Measurements from ENCODE around the gene AKR1C2.
"Not testable (repeated sequence)": the region's sequence is repeated elsewhere in the genome, so short reads cannot be mapped to it uniquely, and the experiment has no call there.

The AKR1C2 gene

DNA sequence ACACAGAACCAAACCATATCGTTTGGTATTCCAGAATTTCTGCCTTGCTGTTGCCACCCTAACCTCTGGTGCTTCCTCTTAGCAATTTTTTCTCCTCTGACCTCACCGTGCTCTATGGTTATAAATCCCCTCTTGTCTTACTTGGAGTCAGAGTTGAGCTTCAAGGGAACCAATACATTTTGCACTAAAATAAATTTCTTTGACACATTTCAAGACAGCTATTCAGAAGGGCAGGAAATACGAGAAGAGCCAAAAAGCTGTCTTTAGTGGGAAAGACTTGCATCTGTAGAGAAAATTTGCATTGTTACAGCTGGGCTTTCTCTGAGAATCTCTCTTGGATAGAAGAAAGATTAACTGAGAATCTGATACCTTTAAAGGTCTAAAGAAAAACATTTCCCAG lies 14.5 kb upstream of the AKR1C2 start:
- H3K4me3 ChIP-seq (ENCODE audit: low read depth, low read length), result no peak overlapping the region
- TF ChIP-seq, protein P1, sequence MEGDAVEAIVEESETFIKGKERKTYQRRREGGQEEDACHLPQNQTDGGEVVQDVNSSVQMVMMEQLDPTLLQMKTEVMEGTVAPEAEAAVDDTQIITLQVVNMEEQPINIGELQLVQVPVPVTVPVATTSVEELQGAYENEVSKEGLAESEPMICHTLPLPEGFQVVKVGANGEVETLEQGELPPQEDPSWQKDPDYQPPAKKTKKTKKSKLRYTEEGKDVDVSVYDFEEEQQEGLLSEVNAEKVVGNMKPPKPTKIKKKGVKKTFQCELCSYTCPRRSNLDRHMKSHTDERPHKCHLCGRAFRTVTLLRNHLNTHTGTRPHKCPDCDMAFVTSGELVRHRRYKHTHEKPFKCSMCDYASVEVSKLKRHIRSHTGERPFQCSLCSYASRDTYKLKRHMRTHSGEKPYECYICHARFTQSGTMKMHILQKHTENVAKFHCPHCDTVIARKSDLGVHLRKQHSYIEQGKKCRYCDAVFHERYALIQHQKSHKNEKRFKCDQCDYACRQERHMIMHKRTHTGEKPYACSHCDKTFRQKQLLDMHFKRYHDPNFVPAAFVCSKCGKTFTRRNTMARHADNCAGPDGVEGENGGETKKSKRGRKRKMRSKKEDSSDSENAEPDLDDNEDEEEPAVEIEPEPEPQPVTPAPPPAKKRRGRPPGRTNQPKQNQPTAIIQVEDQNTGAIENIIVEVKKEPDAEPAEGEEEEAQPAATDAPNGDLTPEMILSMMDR (IDR thresholded peaks at IDR 0.05; ENCODE audit: borderline replicate concordance, insufficient read depth, low read depth, low read length), result no peak

DNA sequence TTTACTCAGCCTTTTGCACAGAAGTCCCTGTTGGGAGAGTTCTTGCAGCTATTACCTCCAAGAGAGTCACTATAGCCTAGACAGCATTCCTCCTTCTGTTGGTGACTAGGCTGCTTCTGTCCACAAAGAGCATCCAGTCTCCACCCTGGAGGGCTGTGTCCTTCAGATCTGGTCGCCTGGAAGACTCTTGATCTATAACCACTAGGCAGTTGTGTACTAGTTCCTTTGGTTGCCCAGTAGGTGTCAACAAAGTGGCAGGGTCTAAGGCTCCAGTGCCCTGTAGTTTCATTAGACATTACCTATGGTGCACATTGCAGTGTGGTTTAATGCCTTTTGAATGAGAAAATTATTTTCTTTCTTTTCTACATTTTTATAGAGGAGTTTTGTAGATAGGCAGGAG lies 11.3 kb upstream of the AKR1C2 start:
- TF ChIP-seq, protein P1 (IDR thresholded peaks at IDR 0.05; ENCODE audit: borderline replicate concordance, insufficient read depth, low read depth, low read length), result no peak
- no peak overlapping the region for H3K4me3 ChIP-seq (ENCODE audit: low read depth, low read length)

DNA sequence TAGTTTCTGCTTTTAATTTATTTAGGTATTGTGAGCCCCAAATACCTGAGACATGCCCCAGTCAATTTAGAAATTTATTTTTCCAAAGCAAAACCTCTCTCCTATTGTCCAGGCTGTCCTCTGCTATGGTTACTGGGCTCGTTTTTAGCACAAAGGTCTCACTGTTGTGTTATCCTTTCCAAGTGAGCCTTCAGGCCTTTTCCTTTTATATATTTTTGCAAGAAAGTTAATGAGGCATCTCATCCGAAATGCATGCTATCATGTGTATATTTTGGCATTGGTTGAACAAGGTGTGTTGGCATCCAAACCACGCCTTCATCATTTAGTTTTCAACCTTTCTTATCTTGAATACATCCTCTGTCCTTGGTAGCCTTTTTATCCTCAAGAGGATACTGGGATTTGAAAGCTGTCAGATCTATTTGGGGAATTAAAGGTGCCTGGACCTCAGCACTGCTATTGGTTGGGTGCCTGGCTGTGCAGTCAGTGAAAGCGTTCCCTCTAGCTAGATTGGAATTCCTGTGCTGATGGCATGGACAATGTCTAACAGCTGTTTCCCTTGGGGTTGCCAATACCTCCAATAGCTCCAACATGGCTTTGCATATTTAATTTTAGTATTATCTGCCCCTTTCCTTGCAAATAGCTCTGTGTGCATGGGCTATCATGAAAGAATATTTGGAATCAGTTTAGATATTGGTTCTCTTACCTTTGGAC lies 10.7 kb upstream of the AKR1C2 start:
- H3K4me3 ChIP-seq (ENCODE audit: low read depth, low read length), result not testable (repeated sequence)

DNA sequence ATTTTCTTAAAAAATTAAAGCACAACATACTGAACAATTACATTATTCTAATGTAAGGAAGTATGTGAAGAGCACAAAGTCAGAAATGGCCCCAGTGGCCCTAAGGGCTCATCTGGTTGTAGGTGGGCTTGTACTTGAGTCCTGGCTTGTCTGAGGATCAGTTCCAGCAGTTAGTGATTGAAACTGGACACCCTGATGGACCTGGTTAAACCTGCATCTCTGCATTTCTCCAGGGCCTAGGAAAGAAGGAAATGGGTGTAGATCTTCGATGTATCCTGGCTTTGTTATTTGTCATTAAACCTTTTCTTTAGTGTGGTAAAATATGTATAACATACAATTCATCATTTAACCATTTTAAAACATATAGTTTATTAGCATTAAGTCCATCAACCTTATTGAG lies 9.7 kb upstream of the AKR1C2 start:
- H3K4me3 ChIP-seq (ENCODE audit: low read depth, low read length), result no peak overlapping the region
- TF ChIP-seq, protein P1 (IDR thresholded peaks at IDR 0.05; ENCODE audit: borderline replicate concordance, insufficient read depth, low read depth, low read length), result no peak

DNA sequence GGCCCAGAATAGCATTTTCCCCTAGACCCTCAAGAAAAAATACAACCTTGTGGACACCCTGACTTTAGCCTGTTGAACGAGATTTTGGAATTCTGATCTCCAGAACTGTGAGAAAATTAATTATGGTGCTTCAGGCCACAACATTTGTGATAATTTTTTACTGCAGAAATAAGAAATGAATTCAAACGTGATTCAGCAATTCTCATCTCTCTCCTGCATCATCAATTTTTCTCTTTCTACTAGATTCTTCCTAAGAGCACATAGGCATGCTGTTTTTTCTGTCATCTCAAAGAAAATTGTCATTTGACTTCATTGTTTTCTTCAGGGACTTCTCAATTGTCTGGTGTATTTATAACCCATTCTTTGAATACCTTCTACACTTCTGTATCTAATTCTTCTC lies 8.9 kb upstream of the AKR1C2 start:
- no peak overlapping the region for H3K4me3 ChIP-seq (ENCODE audit: low read depth, low read length)
- TF ChIP-seq, protein P1 (IDR thresholded peaks at IDR 0.05; ENCODE audit: borderline replicate concordance, insufficient read depth, low read depth, low read length), result no peak

DNA sequence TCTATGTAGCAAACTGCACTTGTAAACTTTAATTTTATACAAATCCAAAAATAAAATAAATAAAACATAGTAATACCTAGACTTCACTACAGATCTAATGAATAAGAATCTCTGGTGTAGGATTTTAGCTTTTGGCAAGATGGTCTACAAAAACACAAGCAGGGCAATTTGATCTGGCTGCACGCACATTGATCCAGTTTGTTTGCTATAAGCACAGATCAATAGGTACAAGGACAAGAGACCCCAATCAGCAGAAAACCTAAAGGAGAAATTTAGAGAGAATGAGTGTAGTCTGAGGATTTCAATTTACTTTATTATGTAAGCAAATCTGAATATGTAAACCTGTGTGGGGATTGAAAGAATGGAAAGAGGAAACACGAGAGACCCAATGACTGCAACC lies 7.7 kb upstream of the AKR1C2 start:
- H3K4me3 ChIP-seq (ENCODE audit: low read depth, low read length), result not testable (repeated sequence)

DNA sequence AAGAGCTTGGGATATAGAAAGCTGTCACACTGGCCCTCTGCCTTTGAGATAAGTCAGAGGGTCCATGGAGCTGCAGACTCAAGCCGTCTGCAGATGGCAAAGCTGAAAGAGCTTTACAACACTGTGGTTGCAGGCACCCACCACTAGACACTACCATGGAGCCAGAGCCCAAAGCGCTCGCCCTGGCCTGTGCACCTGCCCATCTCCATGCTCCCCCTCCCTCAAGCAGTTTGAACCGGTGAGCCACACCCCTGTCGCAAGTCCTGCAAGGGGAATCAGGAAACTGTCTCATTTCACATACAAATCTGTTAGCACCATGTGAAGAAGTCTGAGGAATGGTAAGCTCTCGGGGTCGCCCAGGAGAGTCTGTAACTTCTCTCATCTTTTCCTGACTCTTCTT lies 6.4 kb upstream of the AKR1C2 start:
- not testable (repeated sequence) for H3K4me3 ChIP-seq (ENCODE audit: low read depth, low read length)

DNA sequence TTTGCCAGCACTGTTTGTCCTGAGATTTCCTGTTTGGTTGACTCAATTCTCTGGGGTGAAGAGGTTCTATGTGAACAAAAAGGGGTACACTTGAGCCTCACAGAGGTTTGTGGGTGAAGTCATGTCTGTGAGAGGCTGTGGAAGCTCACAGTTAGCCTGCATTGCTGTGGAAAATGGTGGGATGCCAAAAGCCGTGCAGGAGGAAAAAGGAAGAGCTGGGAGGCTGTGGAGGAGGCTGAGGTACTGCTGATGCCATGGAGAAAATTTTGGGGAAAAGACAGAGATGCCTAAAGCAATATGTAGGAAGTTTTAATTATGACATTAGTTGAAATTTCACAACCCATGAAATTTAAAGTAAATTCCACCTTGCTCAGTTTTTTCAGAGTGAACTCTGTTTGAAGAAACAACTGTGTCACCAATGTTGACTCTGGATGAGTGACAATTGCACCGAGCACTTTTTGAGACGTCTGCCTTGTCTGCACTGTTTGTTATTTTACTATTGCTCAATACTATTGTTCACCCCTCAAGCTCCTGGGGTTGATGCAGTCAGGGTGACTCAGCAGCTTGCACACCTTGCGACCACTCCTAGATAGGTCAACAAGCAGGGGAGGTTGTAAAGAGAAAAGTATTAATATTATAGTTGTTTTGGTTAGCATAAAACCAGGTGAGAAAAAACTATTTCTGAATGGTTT lies 5.3 kb upstream of the AKR1C2 start:
- H3K4me3 ChIP-seq (ENCODE audit: low read depth, low read length), result not testable (repeated sequence)

DNA sequence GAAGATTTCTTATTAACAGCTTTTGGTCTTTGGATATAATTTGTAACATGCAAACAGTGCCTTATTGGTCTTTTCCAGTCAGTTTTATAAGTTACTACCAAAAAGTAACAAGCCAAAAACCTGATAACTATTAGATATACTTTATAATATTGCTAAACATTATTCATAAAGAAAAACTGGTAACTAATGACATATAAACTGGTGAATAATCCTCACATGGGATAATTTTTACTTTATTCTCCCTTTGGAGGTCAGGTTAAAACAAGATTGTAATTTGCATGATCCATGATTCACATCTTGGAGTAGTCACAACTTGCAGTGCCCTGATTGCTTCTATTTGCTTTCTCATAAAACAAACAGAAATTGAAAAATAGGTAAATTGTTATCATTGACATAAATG lies 844 bp upstream of the AKR1C2 start:
- H3K4me3 ChIP-seq (ENCODE audit: low read depth, low read length), result not testable (repeated sequence)

DNA sequence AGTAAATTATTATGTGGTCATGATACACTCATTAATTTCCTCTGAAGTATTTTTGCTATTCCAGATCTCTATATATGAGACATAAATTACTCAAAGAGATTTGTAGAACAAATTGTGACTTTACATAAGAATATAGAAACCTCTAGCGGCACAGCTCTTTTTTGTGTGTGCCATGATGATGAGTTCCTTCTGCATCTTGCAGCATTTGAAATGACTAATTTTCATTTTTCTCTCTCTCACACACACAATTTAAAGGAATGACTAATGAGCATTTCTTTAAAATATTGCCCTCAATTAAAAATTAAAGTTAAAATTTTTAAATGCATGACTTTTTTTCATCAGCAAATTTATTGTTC lies 351 bp upstream of the AKR1C2 start:
- not testable (repeated sequence) for H3K4me3 ChIP-seq (ENCODE audit: low read depth, low read length)
